ENCODE measurements around the gene OPA1.

Gene OPA1

DNA sequence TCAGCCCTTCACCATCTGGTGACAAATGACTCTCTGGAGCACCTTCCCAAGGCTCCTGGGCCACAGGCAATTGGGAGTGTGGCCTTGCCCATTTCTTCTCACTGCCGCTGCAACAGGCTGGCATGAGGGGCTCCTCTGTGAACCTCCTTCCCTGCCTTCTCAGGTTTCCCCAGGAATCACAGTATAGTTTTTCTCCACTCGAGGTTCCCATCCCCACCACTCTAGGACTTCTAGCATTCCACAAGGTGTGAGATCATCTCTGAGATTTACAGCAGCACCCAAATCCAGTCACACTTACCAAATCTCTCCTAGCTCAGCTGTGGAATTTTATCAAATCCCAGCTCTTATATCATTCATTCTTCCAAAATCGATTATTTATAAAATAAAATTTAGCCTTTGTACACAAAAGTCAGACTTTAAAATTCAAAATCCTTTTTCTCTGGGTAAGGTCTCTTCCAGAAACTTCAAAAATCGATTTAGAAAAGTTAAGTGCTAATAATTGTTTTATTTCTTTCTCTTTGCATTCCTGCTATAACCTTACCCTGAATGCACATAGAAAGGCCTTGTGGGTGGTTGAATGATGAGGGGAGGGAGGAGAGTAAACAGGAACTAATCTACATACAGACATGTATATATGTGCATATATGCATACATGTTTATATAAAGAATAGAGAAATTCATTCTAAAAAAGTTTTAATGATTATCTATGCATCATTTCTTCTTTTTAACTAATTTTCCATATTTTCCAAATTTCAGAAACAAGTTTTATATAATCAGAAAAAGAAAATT is 19.4 kb upstream of the OPA1 start:
- no peak overlapping the region for H3K27ac ChIP-seq
- intact Hi-C loops (cut with DNase I; ENCODE audit: low total_unique reads) = loop anchor here (10.0 kb wide), 1 partner anchor 529 kb away; no protein-coding TSS in a partner anchor
- H3K36me3 ChIP-seq = no peaks in the 10 kb centered on the region
- H3K4me1 ChIP-seq = no peaks in the 10 kb centered on the region
- DNase-seq = no peak
- H3K4me3 ChIP-seq = no peak overlapping the region
- H3K9me3 ChIP-seq = no peaks in the 10 kb centered on the region
- TF ChIP-seq, protein P1, sequence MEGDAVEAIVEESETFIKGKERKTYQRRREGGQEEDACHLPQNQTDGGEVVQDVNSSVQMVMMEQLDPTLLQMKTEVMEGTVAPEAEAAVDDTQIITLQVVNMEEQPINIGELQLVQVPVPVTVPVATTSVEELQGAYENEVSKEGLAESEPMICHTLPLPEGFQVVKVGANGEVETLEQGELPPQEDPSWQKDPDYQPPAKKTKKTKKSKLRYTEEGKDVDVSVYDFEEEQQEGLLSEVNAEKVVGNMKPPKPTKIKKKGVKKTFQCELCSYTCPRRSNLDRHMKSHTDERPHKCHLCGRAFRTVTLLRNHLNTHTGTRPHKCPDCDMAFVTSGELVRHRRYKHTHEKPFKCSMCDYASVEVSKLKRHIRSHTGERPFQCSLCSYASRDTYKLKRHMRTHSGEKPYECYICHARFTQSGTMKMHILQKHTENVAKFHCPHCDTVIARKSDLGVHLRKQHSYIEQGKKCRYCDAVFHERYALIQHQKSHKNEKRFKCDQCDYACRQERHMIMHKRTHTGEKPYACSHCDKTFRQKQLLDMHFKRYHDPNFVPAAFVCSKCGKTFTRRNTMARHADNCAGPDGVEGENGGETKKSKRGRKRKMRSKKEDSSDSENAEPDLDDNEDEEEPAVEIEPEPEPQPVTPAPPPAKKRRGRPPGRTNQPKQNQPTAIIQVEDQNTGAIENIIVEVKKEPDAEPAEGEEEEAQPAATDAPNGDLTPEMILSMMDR (IDR thresholded peaks at IDR 0.05) = no peak
- H3K27me3 ChIP-seq = no peaks in the 10 kb centered on the region

DNA sequence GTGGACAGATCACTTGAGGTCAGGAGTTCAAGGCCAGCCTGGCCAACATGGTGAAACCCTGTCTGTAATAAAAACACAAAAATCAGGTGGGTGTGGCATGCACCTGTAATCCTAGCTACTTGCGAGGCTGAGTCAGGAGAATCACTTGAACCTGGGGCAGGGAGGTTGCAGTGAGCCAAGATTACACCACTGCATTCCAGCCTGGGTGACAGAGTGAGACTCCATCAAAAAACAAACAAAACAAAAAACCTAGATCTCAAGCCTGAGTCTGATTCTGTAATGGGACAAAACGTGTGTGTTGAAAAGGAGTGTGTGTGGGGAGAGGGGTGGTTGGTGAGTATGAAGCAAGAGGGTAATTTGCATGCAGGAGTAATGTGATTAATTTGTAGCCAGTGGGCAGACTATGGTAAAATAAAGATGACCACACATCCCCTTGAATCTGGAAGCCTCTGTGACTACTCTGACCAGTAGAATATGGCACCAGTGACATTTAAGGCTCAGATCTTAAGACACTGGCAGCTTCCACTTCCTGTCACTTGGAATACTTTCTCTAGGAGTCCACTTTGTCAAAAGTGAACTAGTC is 18.4 kb upstream of the OPA1 start:
- intact Hi-C loops (cut with DNase I; ENCODE audit: low total_unique reads) = loop anchor here (10.0 kb wide), 1 partner anchor 530 kb away; no protein-coding TSS in a partner anchor
- no peak overlapping the region for H3K27ac ChIP-seq
- no peak overlapping the region for H3K4me3 ChIP-seq
- H3K4me1 ChIP-seq = no peaks in the 10 kb centered on the region
- no peaks in the 10 kb centered on the region for H3K9me3 ChIP-seq
- no peak for DNase-seq
- H3K36me3 ChIP-seq = no peaks in the 10 kb centered on the region
- TF ChIP-seq, protein P1 (IDR thresholded peaks at IDR 0.05) = no peak
- H3K27me3 ChIP-seq = no peaks in the 10 kb centered on the region

- no peaks in the 10 kb centered on the region for H3K4me1 ChIP-seq
- no peaks in the 10 kb centered on the region for H3K9me3 ChIP-seq
- TF ChIP-seq, protein P1 (IDR thresholded peaks at IDR 0.05) = no peak
- H3K27ac ChIP-seq = no peak overlapping the region
- no peaks in the 10 kb centered on the region for H3K36me3 ChIP-seq
- H3K4me3 ChIP-seq = no peak overlapping the region
- DNase-seq = no peak
- H3K27me3 ChIP-seq = no peaks in the 10 kb centered on the region
- intact Hi-C loops (cut with DNase I; ENCODE audit: low total_unique reads) = no loop called here
Observed at GRCh38 chr3:193585530-193585929, 7.5 kb upstream of the OPA1 start.

GRCh38 chr3:193586526-193586925 is 6.5 kb upstream of the OPA1 start:
- H3K4me1 ChIP-seq = no peaks in the 10 kb centered on the region
- H3K4me3 ChIP-seq = no peak overlapping the region
- H3K36me3 ChIP-seq = no peaks in the 10 kb centered on the region
- no peak overlapping the region for H3K27ac ChIP-seq
- no peaks in the 10 kb centered on the region for H3K9me3 ChIP-seq
- intact Hi-C loops (cut with DNase I; ENCODE audit: low total_unique reads) = no loop called here
- DNase-seq = no peak
- TF ChIP-seq, protein P1 (IDR thresholded peaks at IDR 0.05) = no peak
- H3K27me3 ChIP-seq = no peaks in the 10 kb centered on the region

DNA sequence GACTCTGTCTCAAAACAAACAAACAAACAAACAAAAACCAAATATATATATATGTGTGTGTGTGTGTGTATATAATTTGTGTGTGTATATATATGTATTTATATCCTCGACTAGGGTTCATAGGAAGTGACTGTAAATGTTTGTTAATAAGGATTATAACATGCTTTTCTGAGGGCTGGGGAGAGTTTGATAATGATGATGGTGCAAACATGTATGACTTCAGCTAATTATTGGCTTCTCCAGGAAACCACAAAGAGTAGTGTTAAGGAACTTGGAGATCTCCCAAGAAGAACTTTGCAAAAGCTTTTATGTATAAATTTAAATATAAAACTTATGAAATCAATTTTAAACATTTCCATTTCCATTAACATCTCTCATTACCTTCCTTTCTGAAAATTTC is 3.9 kb upstream of the OPA1 start:
- Histone ChIP-seq H3K36me3 (no peaks in the 10 kb centered on the region), H3K9me3 (no peaks in the 10 kb centered on the region), H3K27me3 (no peaks in the 10 kb centered on the region), H3K4me3 (no peak overlapping the region), H3K27ac (no peak overlapping the region), H3K4me1 (peaks cover 0 to 11% (median 6%) of the 10 kb centered on the region in 4 donors)
- TF ChIP-seq, protein P1 (IDR thresholded peaks at IDR 0.05) = no peak
- no peak for DNase-seq
- intact Hi-C loops (cut with DNase I; ENCODE audit: low total_unique reads) = no loop called here
